ENCODE measurements around the gene STK31.

STK31 gene

DNA sequence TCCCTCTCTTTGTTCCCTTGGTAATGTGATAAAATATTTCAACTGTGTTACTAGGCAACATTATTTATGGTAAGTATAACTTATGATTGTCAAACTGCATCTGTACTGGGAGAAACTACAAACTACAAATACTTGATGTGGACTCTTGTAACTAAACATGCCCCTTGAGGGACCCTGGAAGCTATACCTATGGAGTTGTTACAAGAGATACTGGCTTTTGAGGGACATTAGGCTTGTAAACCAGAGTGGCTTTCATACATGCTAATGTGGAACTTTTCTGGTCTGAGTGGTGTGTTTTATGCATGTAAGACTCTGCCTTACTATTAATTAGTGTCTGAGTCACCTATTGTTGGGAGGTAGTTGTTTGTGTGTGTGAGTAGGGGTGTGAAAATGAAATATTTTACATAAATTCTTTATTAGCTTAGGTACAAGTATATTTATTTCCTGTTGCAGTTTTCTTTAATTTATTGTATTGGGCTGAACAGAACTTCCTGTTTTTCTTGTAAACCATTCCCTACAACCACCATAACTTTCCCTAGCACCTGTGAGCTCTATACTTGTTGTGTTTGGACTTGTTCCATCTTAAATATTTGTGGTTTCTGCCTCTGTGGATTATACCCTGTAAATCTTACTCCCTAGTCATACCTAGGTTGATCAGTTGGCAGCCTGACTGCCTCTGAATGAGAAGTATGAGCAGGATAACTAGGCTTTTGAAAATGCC is 49.8 kb downstream of the STK31 start:
- no peak overlapping the region for H3K4me2 ChIP-seq (ENCODE audit: low read depth, low read length, poor library complexity, severe bottlenecking)
- H4K20me1 ChIP-seq (ENCODE audit: insufficient read depth, low read length, poor library complexity, severe bottlenecking) = no peaks in the 10 kb centered on the region
- H3K79me2 ChIP-seq (ENCODE audit: insufficient read depth, low read length) = no peaks in the 10 kb centered on the region
- no peaks in the 10 kb centered on the region for H3F3A ChIP-seq (ENCODE audit: low read depth)
- H3K9ac ChIP-seq (ENCODE audit: low read depth, low read length, poor library complexity, severe bottlenecking) = no peak overlapping the region
- H3K27me3 ChIP-seq (ENCODE audit: insufficient read depth, low read length, poor library complexity, severe bottlenecking) = no peaks in the 10 kb centered on the region
- no peaks in the 10 kb centered on the region for H3K9me3 ChIP-seq (ENCODE audit: insufficient read depth, low read depth, low read length)
- H3K9me2 ChIP-seq (replicated peaks; ENCODE audit: low read depth, low read length) = no peaks in the 10 kb centered on the region
- no peak overlapping the region for H3K4me3 ChIP-seq (ENCODE audit: low read length, poor library complexity, severe bottlenecking)
- H3K4me1 ChIP-seq (ENCODE audit: insufficient read depth, low read length, poor library complexity, severe bottlenecking) = peaks cover 13% of the 10 kb centered on the region
- no peak for TF ChIP-seq EZH2phosphoT487 (IDR thresholded peaks at IDR 0.05; ENCODE audit: borderline replicate concordance)
- TF ChIP-seq, protein P1, sequence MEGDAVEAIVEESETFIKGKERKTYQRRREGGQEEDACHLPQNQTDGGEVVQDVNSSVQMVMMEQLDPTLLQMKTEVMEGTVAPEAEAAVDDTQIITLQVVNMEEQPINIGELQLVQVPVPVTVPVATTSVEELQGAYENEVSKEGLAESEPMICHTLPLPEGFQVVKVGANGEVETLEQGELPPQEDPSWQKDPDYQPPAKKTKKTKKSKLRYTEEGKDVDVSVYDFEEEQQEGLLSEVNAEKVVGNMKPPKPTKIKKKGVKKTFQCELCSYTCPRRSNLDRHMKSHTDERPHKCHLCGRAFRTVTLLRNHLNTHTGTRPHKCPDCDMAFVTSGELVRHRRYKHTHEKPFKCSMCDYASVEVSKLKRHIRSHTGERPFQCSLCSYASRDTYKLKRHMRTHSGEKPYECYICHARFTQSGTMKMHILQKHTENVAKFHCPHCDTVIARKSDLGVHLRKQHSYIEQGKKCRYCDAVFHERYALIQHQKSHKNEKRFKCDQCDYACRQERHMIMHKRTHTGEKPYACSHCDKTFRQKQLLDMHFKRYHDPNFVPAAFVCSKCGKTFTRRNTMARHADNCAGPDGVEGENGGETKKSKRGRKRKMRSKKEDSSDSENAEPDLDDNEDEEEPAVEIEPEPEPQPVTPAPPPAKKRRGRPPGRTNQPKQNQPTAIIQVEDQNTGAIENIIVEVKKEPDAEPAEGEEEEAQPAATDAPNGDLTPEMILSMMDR (conservative IDR thresholded peaks at IDR 0.05; ENCODE audit: low read length) = no peak
- H3K36me3 ChIP-seq (ENCODE audit: insufficient read depth, low read length) = no peaks in the 10 kb centered on the region
- H2AFZ ChIP-seq (ENCODE audit: low read length) = 0 out of 2 replicates have a peak overlapping the region, but pooled peaks have one; percentile 39

- H3K9me3 ChIP-seq (ENCODE audit: insufficient read depth, low read depth, low read length) = no peaks in the 10 kb centered on the region
- H3K4me3 ChIP-seq (ENCODE audit: low read length, poor library complexity, severe bottlenecking) = no peak overlapping the region
- H3K79me2 ChIP-seq (ENCODE audit: insufficient read depth, low read length) = no peaks in the 10 kb centered on the region
- H3K36me3 ChIP-seq (ENCODE audit: insufficient read depth, low read length) = no peaks in the 10 kb centered on the region
- no peaks in the 10 kb centered on the region for H3K9me2 ChIP-seq (replicated peaks; ENCODE audit: low read depth, low read length)
- H3K9ac ChIP-seq (ENCODE audit: low read depth, low read length, poor library complexity, severe bottlenecking) = no peak overlapping the region
- H3K4me2 ChIP-seq (ENCODE audit: low read depth, low read length, poor library complexity, severe bottlenecking) = no peak overlapping the region
- TF ChIP-seq, protein P1 (conservative IDR thresholded peaks at IDR 0.05; ENCODE audit: low read length) = no peak
- no peak for TF ChIP-seq EZH2phosphoT487 (IDR thresholded peaks at IDR 0.05; ENCODE audit: borderline replicate concordance)
- H2AFZ ChIP-seq (ENCODE audit: low read length) = no peak overlapping the region
- no peaks in the 10 kb centered on the region for H3K27me3 ChIP-seq (ENCODE audit: insufficient read depth, low read length, poor library complexity, severe bottlenecking)
- no peaks in the 10 kb centered on the region for H3F3A ChIP-seq (ENCODE audit: low read depth)
- H4K20me1 ChIP-seq (ENCODE audit: insufficient read depth, low read length, poor library complexity, severe bottlenecking) = no peaks in the 10 kb centered on the region
- H3K4me1 ChIP-seq (ENCODE audit: insufficient read depth, low read length, poor library complexity, severe bottlenecking) = peaks cover 3% of the 10 kb centered on the region
Observed at GRCh38 chr7:23765943-23766342, 55.9 kb downstream of the STK31 start.

- H3K4me2 ChIP-seq (ENCODE audit: low read depth, low read length, poor library complexity, severe bottlenecking) = no peak overlapping the region
- no peaks in the 10 kb centered on the region for H3K36me3 ChIP-seq (ENCODE audit: insufficient read depth, low read length)
- no peaks in the 10 kb centered on the region for H3F3A ChIP-seq (ENCODE audit: low read depth)
- no peaks in the 10 kb centered on the region for H3K9me3 ChIP-seq (ENCODE audit: insufficient read depth, low read depth, low read length)
- no peak overlapping the region for H2AFZ ChIP-seq (ENCODE audit: low read length)
- no peaks in the 10 kb centered on the region for H3K4me1 ChIP-seq (ENCODE audit: insufficient read depth, low read length, poor library complexity, severe bottlenecking)
- H3K27me3 ChIP-seq (ENCODE audit: insufficient read depth, low read length, poor library complexity, severe bottlenecking) = no peaks in the 10 kb centered on the region
- H3K9me2 ChIP-seq (replicated peaks; ENCODE audit: low read depth, low read length) = no peaks in the 10 kb centered on the region
- TF ChIP-seq, protein P1 (conservative IDR thresholded peaks at IDR 0.05; ENCODE audit: low read length) = no peak
- no peak for TF ChIP-seq EZH2phosphoT487 (IDR thresholded peaks at IDR 0.05; ENCODE audit: borderline replicate concordance)
- H3K79me2 ChIP-seq (ENCODE audit: insufficient read depth, low read length) = no peaks in the 10 kb centered on the region
- no peak overlapping the region for H3K9ac ChIP-seq (ENCODE audit: low read depth, low read length, poor library complexity, severe bottlenecking)
- H3K4me3 ChIP-seq (ENCODE audit: low read length, poor library complexity, severe bottlenecking) = no peak overlapping the region
- H4K20me1 ChIP-seq (ENCODE audit: insufficient read depth, low read length, poor library complexity, severe bottlenecking) = no peaks in the 10 kb centered on the region
Observed at GRCh38 chr7:23767514-23767913, 57.5 kb downstream of the STK31 start.
